ENCODE data around the gene ZNF438. TPM values are rescaled to one million over a fixed set of nuclear protein-coding genes. Genes with fewer than 3 reads are reported as not detected.

ZNF438 gene
- total and polyA plus RNA-seq, 2 of the 8 experiments (the other 6 are each of a cell fraction or from before 2014, with no cell fraction given), result 0.95 to 1.7 TPM

DNA sequence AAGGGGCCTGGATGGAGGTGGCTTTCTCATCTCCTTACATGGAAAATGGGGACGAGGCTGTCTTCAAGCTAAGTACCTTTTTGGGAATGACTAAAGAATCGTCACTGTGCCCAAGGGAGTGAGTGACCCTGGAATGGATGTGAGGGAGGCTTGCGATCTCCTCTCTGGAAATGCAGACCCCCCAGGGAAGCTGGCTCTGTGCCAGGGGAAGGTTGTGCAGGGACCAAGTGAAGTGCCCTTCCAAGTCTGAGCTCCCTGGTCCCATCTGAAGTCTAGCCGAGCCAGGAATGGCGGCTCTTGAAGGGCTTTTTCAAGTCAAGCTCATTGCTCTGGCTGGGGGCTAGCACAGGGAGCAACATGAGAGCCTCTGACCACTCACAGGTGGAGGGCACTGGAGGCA is 221.2 kb downstream of the ZNF438 start:
- no peaks in the 10 kb centered on the region; the same call in 1 of the 2 replicates for H3K23me2 ChIP-seq (ENCODE audit: low read depth, low read length)
- H3K27ac ChIP-seq (ENCODE audit: low read depth, low read length), result no peak overlapping the region
- ChIA-PET POLR2A (ENCODE audit: partially characterized antibody) (interaction anchor here (0.6 to 0.9 kb wide), 2 partner anchors 26 to 30 kb away, joined by 3 to 4 read pairs; no protein-coding TSS in a partner anchor), CTCF (ENCODE audit: partially characterized antibody) (interaction anchor here (0.6 to 3.7 kb wide), 4 partner anchors 8 to 419 kb away, joined by 3 to 13 read pairs (median 4); no protein-coding TSS in a partner anchor)
- no peak overlapping the region for H3K9ac ChIP-seq (replicated peaks in 1 of 4; ENCODE audit: extremely low read depth in 1 of 4, low read depth in 3 of 4, low read length in 3 of 4)
- no peaks in the 10 kb centered on the region for H4K20me1 ChIP-seq (replicated peaks in 1 of 2; ENCODE audit: control insufficient read depth in 1 of 2, insufficient read depth in 2 of 2, low read length in 2 of 2)
- H2AFZ ChIP-seq (ENCODE audit: low read length), result no peak overlapping the region
- no peak overlapping the region for H4K5ac ChIP-seq (ENCODE audit: insufficient read length, low read depth, low read length)
- no peak overlapping the region for H3K4me3 ChIP-seq (ENCODE audit: extremely low read depth in 1 of 4, insufficient read depth in 2 of 4, low read depth in 3 of 4, low read length in 4 of 4)
- FAIRE-seq (no peak), DNase-seq (ENCODE audit: low read depth in 1 of 2, low spot score in 2 of 2) (no peak)
- no peaks in the 10 kb centered on the region for H3K79me1 ChIP-seq (ENCODE audit: low read depth, low read length)
- no peak overlapping the region for H3K4me2 ChIP-seq (ENCODE audit: insufficient read depth in 1 of 2, low read depth in 2 of 2, low read length in 2 of 2)
- TF ChIP-seq NANOG (IDR thresholded peaks at IDR 0.05; ENCODE audit: insufficient read depth, low read depth, low read length, poor library complexity, severe bottlenecking) (no peak), TCF12 (IDR thresholded peaks at IDR 0.05; ENCODE audit: low read depth, low read length) (no peak)
- TF ChIP-seq, protein P1, sequence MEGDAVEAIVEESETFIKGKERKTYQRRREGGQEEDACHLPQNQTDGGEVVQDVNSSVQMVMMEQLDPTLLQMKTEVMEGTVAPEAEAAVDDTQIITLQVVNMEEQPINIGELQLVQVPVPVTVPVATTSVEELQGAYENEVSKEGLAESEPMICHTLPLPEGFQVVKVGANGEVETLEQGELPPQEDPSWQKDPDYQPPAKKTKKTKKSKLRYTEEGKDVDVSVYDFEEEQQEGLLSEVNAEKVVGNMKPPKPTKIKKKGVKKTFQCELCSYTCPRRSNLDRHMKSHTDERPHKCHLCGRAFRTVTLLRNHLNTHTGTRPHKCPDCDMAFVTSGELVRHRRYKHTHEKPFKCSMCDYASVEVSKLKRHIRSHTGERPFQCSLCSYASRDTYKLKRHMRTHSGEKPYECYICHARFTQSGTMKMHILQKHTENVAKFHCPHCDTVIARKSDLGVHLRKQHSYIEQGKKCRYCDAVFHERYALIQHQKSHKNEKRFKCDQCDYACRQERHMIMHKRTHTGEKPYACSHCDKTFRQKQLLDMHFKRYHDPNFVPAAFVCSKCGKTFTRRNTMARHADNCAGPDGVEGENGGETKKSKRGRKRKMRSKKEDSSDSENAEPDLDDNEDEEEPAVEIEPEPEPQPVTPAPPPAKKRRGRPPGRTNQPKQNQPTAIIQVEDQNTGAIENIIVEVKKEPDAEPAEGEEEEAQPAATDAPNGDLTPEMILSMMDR (IDR thresholded peaks at IDR 0.05; ENCODE audit: control extremely low read depth in 1 of 3, insufficient read depth in 1 of 3, low read depth in 1 of 3, low read length in 3 of 3), result no peak
- no peaks in the 10 kb centered on the region for H3K36me3 ChIP-seq (ENCODE audit: control insufficient read depth in 2 of 4, insufficient read depth in 4 of 4, low read length in 3 of 4)
- peaks cover 0 to 5% (median 1%) of the 10 kb centered on the region in 4 experiments; a peak in 2 of 7 replicates for H3K4me1 ChIP-seq (replicated peaks in 1 of 4; ENCODE audit: control insufficient read depth in 3 of 4, insufficient read depth in 4 of 4, low read length in 3 of 4)
- H3K79me2 ChIP-seq (ENCODE audit: control insufficient read depth in 1 of 2, insufficient read depth in 2 of 2, low read length in 2 of 2), result no peaks in the 10 kb centered on the region
- H2AK5ac ChIP-seq (ENCODE audit: low read depth, low read length), result no peak overlapping the region
- no peak overlapping the region for H3K18ac ChIP-seq (ENCODE audit: extremely low read depth, low read length)
- 91% methylated on average over 5 of the region's 5 CpGs; no CpG with 5 or more reads in 1 of the 2 experiments for WGBS, 2 experiments (ENCODE audit: extremely low coverage in 1 of 2, insufficient coverage in 1 of 2, insufficient read length in 1 of 2, insufficient replicate concordance in 2 of 2, low coverage in 1 of 2, low lambda C conversion rate in 2 of 2, missing lambda C conversion rate in 1 of 2)
- H3K27me3 ChIP-seq (replicated peaks in 1 of 4; ENCODE audit: control insufficient read depth in 3 of 4, extremely low read depth in 1 of 4, insufficient read depth in 3 of 4, low read length in 3 of 4), result no peaks in the 10 kb centered on the region
- H2BK20ac ChIP-seq (ENCODE audit: low read length), result no peak overlapping the region
- no peak overlapping the region for H3K4ac ChIP-seq (replicated peaks; ENCODE audit: insufficient read length, low read depth, low read length)
- H2BK5ac ChIP-seq (ENCODE audit: low read depth, low read length), result no peak overlapping the region
- H4K8ac ChIP-seq (ENCODE audit: extremely low read depth, insufficient read depth, low read length), result no peak overlapping the region
- no peak overlapping the region for H3K23ac ChIP-seq (ENCODE audit: insufficient read length)
- H2BK120ac ChIP-seq (replicated peaks; ENCODE audit: low read depth, low read length), result no peak overlapping the region
- H2BK12ac ChIP-seq (ENCODE audit: low read depth, low read length), result no peak overlapping the region
- peaks cover 0 to 4% of the 10 kb centered on the region in 2 experiments; a peak in 1 of 4 replicates for H3K9me3 ChIP-seq (ENCODE audit: insufficient read depth in 2 of 2, low read depth in 1 of 2, low read length in 1 of 2)
- no peak overlapping the region for H2BK15ac ChIP-seq (ENCODE audit: low read length)
- H4K91ac ChIP-seq (replicated peaks; ENCODE audit: insufficient read length, low read length), result no peak overlapping the region
- no peak overlapping the region for H3K56ac ChIP-seq (replicated peaks; ENCODE audit: insufficient read length, low read depth, low read length)
- no peak overlapping the region for H3K14ac ChIP-seq (ENCODE audit: insufficient read length)
